HCT116 (cell line): ENCODE measurements around the gene LRIG1. TPM values are rescaled to one million over a fixed set of nuclear protein-coding genes. Genes with fewer than 3 reads are reported as not detected.

ENCODE experiments used
- ATAC-seq: fragments of 200-7000 bp; cut with Tn5 transposase; 2 replicates; pipeline ENCODE4 v1.9.1; 2020; ENCODE audit warnings: mild to moderate bottlenecking, moderate library complexity
- BruUV-seq: library from RNA; stranded (reverse); fragments of 400-500 nt; replicated peaks from 2 replicates; lab custom pipeline; 2021; lab: Mats Ljungman, UMichigan
- CTCF ChIA-PET: fragments of 300-600 bp; sonication (Branson Sonifier 250); formaldehyde crosslinking; loops from one replicate; lab custom pipeline; 2021; ENCODE audit warnings: antibody characterized with exemption; lab: Charles Lee
- POLR2A ChIA-PET: fragments of 300-600, 350-600 bp; sonication (Branson Sonifier 250); formaldehyde crosslinking; loops from one replicate; lab custom pipeline; 2021; ENCODE audit warnings: antibody characterized with exemption; lab: Charles Lee
- RAD21 ChIA-PET, 2 experiments: fragments of 300-600 bp; sonication (Branson Sonifier 250); formaldehyde crosslinking; loops; one replicate each; lab custom pipeline; 2023; ENCODE audit warnings: low total read pairs in 2 of 2; ENCODE audit not compliant: uncharacterized antibody in 2 of 2, unreplicated experiment in 2 of 2, low non-redundant PET in 1 of 2; lab: Charles Lee
- DNase-seq: peaks from one replicate; pipeline ENCODE4 v3.0.0-alpha.2; 2010; ENCODE audit warnings: low read depth, low spot score
- H2AFZ ChIP-seq: fragments of 200-600 bp; shearing (Covaris generic), sonication (generic); 2 replicates; pipeline ENCODE4 v1.6.1; 2017; ENCODE audit warnings: low read depth, mixed run types, mixed read lengths, antibody characterized with exemption, low read length; ENCODE audit not compliant: poor library complexity, severe bottlenecking
- H3K27ac ChIP-seq: 2 replicates; pipeline ENCODE4 v1.5.1; 2012; ENCODE audit warnings: low read depth, low read length
- H3K27me3 ChIP-seq: fragments of 200-600 bp; sonication (generic); 2 replicates; pipeline ENCODE4 v1.6.1; 2016; ENCODE audit warnings: mixed run types, low read length, mixed read lengths; ENCODE audit not compliant: insufficient read depth
- H3K36me3 ChIP-seq, 2 experiments: fragments of 200-500 bp in 1 of 2; fragments of 200-600 bp in 1 of 2; sonication (Bioruptor generic) in 1 of 2; sonication (generic) in 1 of 2; 2 replicates each; pipeline versions ENCODE4 v1.5.1 to v1.6.1; 2014 to 2016; ENCODE audit warnings: low read length in 2 of 2, inconsistent platforms in 1 of 2, mixed read lengths in 1 of 2, mixed run types in 1 of 2; ENCODE audit not compliant: insufficient read depth in 2 of 2, control insufficient read depth in 1 of 2
- H3K4me1 ChIP-seq, 2 experiments: fragments of 200-600 bp in 1 of 2; sonication (generic) in 1 of 2; 2 replicates each; pipeline versions ENCODE4 v1.5.1 to v1.6.1; 2012 to 2017; ENCODE audit warnings: low read length in 2 of 2, inconsistent platforms in 1 of 2, mild to moderate bottlenecking in 1 of 2, mixed read lengths in 1 of 2, mixed run types in 1 of 2, moderate library complexity in 1 of 2; ENCODE audit not compliant: insufficient read depth in 2 of 2, control insufficient read depth in 1 of 2
- H3K4me2 ChIP-seq: fragments of 200-600 bp; sonication (generic); 2 replicates; pipeline ENCODE4 v1.6.1; 2017; ENCODE audit warnings: mixed run types, low read length, mixed read lengths
- H3K4me3 ChIP-seq, 2 experiments: fragments of 200-600 bp in 1 of 2; sonication (generic) in 1 of 2; replicated peaks in 1 of 2; 2 replicates each; pipeline ENCODE4 v1.5.1; 2011 to 2016; ENCODE audit warnings: low read length in 2 of 2, control low read depth in 1 of 2, low read depth in 1 of 2, mild to moderate bottlenecking in 1 of 2, mixed read lengths in 1 of 2, mixed run types in 1 of 2
- H3K79me2 ChIP-seq: fragments of 200-600 bp; sonication (generic); 2 replicates; pipeline ENCODE4 v1.6.1; 2017; ENCODE audit warnings: mild to moderate bottlenecking, mixed run types, low read length, moderate library complexity, mixed read lengths; ENCODE audit not compliant: insufficient read depth
- H3K9ac ChIP-seq: fragments of 200-600 bp; sonication (generic); 2 replicates; pipeline ENCODE4 v1.6.1; 2016; ENCODE audit warnings: low read length, mixed read lengths
- H3K9me2 ChIP-seq: fragments of 200-600 bp; sonication (generic), shearing (Covaris generic); 2 replicates; pipeline ENCODE4 v1.6.1; 2017; ENCODE audit warnings: mixed run types, mild to moderate bottlenecking, moderate library complexity; ENCODE audit not compliant: insufficient read depth
- H3K9me3 ChIP-seq, 2 experiments: fragments of 200-500 bp in 1 of 2; fragments of 200-600 bp in 1 of 2; sonication (Bioruptor generic) in 1 of 2; sonication (generic) in 1 of 2; 2 replicates each; pipeline ENCODE4 v1.6.1; 2014 to 2017; ENCODE audit warnings: low read length in 2 of 2, mixed read lengths in 2 of 2, inconsistent platforms in 1 of 2, low read depth in 1 of 2, mild to moderate bottlenecking in 1 of 2, mixed run types in 1 of 2, moderate library complexity in 1 of 2; ENCODE audit not compliant: control insufficient read depth in 1 of 2, insufficient read depth in 1 of 2
- H4K20me1 ChIP-seq: fragments of 200-600 bp; sonication (generic), shearing (Covaris generic); 2 replicates; pipeline ENCODE4 v1.6.1; 2017; ENCODE audit warnings: mixed run types, mild to moderate bottlenecking, moderate library complexity; ENCODE audit not compliant: insufficient read depth
- CBX3 ChIP-seq: IDR thresholded peaks from 2 replicates; pipeline ENCODE4 v1.6.1; 2012; ENCODE audit warnings: low read depth
- CEBPB ChIP-seq: IDR thresholded peaks from 2 replicates; pipeline ENCODE4 v1.6.1; 2012; ENCODE audit warnings: low read depth
- CTCF ChIP-seq, 3 experiments: fragments of 200-600 bp in 1 of 3; sonication (generic) in 1 of 3; IDR thresholded peaks in 2 of 3; conservative IDR thresholded peaks in 1 of 3; 2 replicates each; pipeline ENCODE4 v1.5.1; 2012 to 2017; ENCODE audit warnings: low read depth in 2 of 3, low read length in 2 of 3, antibody characterized with exemption in 1 of 3, borderline replicate concordance in 1 of 3, control low read depth in 1 of 3, mild to moderate bottlenecking in 1 of 3, mixed read lengths in 1 of 3, mixed run types in 1 of 3, moderate library complexity in 1 of 3; ENCODE audit not compliant: insufficient read depth in 1 of 3
- EGR1 ChIP-seq: IDR thresholded peaks from 2 replicates; pipeline ENCODE4 v1.6.1; 2012; ENCODE audit warnings: low read depth
- ELF1 ChIP-seq: IDR thresholded peaks from 2 replicates; pipeline ENCODE4 v1.6.1; 2012; ENCODE audit warnings: low read depth, borderline replicate concordance
- EZH2phosphoT487 ChIP-seq: fragments of 200-600 bp; IDR thresholded peaks from 2 replicates; pipeline ENCODE4 v1.6.1; 2018; ENCODE audit warnings: antibody characterized with exemption, borderline replicate concordance
- FOSL1 ChIP-seq: IDR thresholded peaks from 2 replicates; pipeline ENCODE4 v1.6.1; 2012; ENCODE audit warnings: low read depth
- JUND ChIP-seq: IDR thresholded peaks from 2 replicates; pipeline ENCODE4 v1.6.1; 2012
- POLR2A ChIP-seq: IDR thresholded peaks from 2 replicates; pipeline ENCODE4 v1.7.0; 2011; ENCODE audit warnings: borderline replicate concordance; ENCODE audit not compliant: insufficient read depth, insufficient read length; ENCODE audit errors: extremely low read depth
- POLR2AphosphoS5 ChIP-seq: IDR thresholded peaks from 2 replicates; pipeline ENCODE4 v1.6.1; 2011; ENCODE audit warnings: mild to moderate bottlenecking, low read depth, low read length, moderate library complexity
- SIN3A ChIP-seq: IDR thresholded peaks from 2 replicates; pipeline ENCODE4 v1.6.1; 2012; ENCODE audit warnings: low read depth
- SP1 ChIP-seq: IDR thresholded peaks from 2 replicates; pipeline ENCODE4 v1.6.1; 2012; ENCODE audit warnings: low read depth
- SRF ChIP-seq: IDR thresholded peaks from 2 replicates; pipeline ENCODE4 v1.6.1; 2012; ENCODE audit warnings: low read depth
- ZFX ChIP-seq: fragments of 450-650 bp; IDR thresholded peaks from 2 replicates; pipeline ENCODE4 v1.6.1; 2017
- intact Hi-C: fragments of 100-400 bp; cut with micrococcal nuclease; formaldehyde crosslinking; loops from 2 replicates; pipeline ENCODE4 v1.10.0; 2022
- total RNA-seq: library from RNA; stranded (reverse); gene quantifications from one replicate; pipeline ENCODE4 v1.2.1, GENCODE V29; 2021; ENCODE audit not compliant: unreplicated experiment
- TF ChIP-seq, protein P1 (sequence below): IDR thresholded peaks from 2 replicates; pipeline ENCODE4 v1.6.1; 2011; ENCODE audit warnings: mild to moderate bottlenecking, low read length, moderate library complexity; ENCODE audit not compliant: insufficient replicate concordance; ENCODE audit errors: extremely low read depth
- TF ChIP-seq, protein P2 (sequence below): IDR thresholded peaks from 2 replicates; pipeline ENCODE4 v1.6.1; 2012; ENCODE audit warnings: low read depth

LRIG1 gene
- total RNA-seq, 1 experiment from 2014 or later: 3.1 TPM

DNA sequence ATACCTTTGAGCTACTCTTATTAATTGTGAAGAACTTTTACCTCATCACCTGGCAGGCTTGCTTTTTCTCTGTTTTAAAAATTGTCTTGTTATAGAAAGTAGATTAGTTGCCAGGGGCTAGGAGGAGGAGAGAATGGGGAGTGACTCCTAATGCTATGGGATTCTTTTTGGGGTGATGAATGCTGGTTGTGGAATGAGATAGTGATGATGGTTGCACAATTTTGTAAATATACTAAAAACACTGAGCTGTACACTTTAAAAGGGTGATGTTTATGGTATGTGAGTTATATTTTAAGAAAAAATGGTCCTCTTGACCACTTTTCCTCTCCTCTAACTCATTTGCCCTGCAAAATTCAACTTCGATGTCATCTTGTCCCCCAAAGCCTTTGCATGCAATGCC, 31.8 kb upstream of the LRIG1 start:
- no peak overlapping the region for H3K4me2 ChIP-seq
- CTCF ChIA-PET: no interaction called here

More for the DNA sequence above, 31.8 kb upstream of the LRIG1 start:
- no TSS peak for BruUV-seq
- Histone ChIP-seq H3K4me3 (no peak overlapping the region), H4K20me1 (no peaks in the 10 kb centered on the region), H3K4me1 (no peaks in the 10 kb centered on the region), H2AFZ (no peak overlapping the region), H3K9me2 (no peaks in the 10 kb centered on the region), H3K9me3 (no peaks in the 10 kb centered on the region), H3K79me2 (no peaks in the 10 kb centered on the region), H3K27ac (no peak overlapping the region), H3K9ac (no peak overlapping the region), H3K27me3 (no peaks in the 10 kb centered on the region), H3K36me3 (no peaks in the 10 kb centered on the region)
- DNase-seq (no peak), ATAC-seq (no peak)
- intact Hi-C loops: no loop called here
- TF ChIP-seq JUND (no peak), SRF (no peak), FOSL1 (no peak), CBX3 (no peak), SP1 (no peak), ELF1 (no peak), SIN3A (no peak), EZH2phosphoT487 (no peak), POLR2A (no peak), EGR1 (no peak), POLR2AphosphoS5 (no peak), CTCF (IDR thresholded peaks at IDR 0.05 in 2 of 3, conservative IDR thresholded peaks at IDR 0.05 in 1 of 3; ENCODE audit: borderline replicate concordance in 1 of 3, insufficient read depth in 1 of 3, low read depth in 2 of 3, low read length in 2 of 3) (no peak), CEBPB (no peak), ZFX (no peak)
- TF ChIP-seq, protein P1, sequence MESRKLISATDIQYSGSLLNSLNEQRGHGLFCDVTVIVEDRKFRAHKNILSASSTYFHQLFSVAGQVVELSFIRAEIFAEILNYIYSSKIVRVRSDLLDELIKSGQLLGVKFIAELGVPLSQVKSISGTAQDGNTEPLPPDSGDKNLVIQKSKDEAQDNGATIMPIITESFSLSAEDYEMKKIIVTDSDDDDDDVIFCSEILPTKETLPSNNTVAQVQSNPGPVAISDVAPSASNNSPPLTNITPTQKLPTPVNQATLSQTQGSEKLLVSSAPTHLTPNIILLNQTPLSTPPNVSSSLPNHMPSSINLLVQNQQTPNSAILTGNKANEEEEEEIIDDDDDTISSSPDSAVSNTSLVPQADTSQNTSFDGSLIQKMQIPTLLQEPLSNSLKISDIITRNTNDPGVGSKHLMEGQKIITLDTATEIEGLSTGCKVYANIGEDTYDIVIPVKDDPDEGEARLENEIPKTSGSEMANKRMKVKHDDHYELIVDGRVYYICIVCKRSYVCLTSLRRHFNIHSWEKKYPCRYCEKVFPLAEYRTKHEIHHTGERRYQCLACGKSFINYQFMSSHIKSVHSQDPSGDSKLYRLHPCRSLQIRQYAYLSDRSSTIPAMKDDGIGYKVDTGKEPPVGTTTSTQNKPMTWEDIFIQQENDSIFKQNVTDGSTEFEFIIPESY: no peak
- TF ChIP-seq, protein P2, sequence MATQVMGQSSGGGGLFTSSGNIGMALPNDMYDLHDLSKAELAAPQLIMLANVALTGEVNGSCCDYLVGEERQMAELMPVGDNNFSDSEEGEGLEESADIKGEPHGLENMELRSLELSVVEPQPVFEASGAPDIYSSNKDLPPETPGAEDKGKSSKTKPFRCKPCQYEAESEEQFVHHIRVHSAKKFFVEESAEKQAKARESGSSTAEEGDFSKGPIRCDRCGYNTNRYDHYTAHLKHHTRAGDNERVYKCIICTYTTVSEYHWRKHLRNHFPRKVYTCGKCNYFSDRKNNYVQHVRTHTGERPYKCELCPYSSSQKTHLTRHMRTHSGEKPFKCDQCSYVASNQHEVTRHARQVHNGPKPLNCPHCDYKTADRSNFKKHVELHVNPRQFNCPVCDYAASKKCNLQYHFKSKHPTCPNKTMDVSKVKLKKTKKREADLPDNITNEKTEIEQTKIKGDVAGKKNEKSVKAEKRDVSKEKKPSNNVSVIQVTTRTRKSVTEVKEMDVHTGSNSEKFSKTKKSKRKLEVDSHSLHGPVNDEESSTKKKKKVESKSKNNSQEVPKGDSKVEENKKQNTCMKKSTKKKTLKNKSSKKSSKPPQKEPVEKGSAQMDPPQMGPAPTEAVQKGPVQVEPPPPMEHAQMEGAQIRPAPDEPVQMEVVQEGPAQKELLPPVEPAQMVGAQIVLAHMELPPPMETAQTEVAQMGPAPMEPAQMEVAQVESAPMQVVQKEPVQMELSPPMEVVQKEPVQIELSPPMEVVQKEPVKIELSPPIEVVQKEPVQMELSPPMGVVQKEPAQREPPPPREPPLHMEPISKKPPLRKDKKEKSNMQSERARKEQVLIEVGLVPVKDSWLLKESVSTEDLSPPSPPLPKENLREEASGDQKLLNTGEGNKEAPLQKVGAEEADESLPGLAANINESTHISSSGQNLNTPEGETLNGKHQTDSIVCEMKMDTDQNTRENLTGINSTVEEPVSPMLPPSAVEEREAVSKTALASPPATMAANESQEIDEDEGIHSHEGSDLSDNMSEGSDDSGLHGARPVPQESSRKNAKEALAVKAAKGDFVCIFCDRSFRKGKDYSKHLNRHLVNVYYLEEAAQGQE: no peak
- RAD21 ChIA-PET: no interaction called here
- POLR2A ChIA-PET: no interaction called here
